ENCODE measurements around the gene PAK1IP1. TPM values are rescaled to one million over a fixed set of nuclear protein-coding genes. Genes with fewer than 3 reads are reported as not detected.

Gene PAK1IP1
- total RNA-seq, 1 experiment from 2014 or later: 25.9 TPM

DNA sequence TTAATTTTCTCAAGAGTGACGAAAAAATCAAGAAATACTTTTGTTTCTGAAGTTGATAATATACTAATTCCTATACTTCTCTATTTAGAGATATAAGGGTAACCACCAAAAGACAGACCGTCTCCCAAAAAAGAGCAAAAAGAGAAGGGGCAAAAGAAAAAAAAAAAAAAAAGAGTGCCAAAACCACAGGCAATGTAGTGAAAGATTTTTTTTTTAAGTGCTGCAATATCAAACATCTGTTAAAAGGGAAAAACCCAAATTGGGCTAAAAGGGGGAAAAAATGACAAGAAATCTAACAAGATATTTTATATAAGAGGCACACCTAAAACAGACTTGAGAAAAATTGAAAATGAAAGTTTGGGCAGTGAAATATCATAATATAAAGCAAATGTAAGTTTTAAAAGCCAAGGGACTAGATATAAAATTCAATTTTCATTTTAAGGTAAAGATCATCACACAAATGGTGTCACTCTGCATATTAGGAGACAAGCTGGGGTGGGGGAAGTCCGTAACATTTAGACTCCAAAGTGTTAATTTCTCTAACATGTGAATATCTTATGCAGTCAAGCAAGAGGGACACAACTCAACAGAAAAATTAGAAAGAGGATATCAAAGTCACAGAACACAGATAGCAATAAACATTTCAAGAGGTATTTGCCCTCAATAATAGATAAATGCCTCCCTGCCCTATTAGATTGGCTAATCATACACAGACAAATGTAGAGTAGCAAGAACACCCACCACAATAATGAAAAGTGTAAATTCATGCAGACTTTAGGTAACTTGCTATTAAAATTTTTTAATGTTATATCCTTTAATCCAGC lies 9.5 kb upstream of the PAK1IP1 start:
- CTCF ChIA-PET: no interaction called here
- BruUV-seq (replicated peaks): no TSS peak
- no peaks in the 10 kb centered on the region for H3K36me3 ChIP-seq (ENCODE audit: control insufficient read depth, insufficient read depth, low read length)
- H3K9me3 ChIP-seq: no peaks in the 10 kb centered on the region
- intact Hi-C loops (cut with micrococcal nuclease; ENCODE audit: unreplicated experiment): no loop called here
- Mint-ChIP-seq H3K4me1 (ENCODE audit: low read depth, unreplicated experiment) (peaks cover 25% of the 10 kb centered on the region), H3K36me3 (ENCODE audit: insufficient read depth, unreplicated experiment) (no peaks in the 10 kb centered on the region), H3K9me3 (ENCODE audit: unreplicated experiment) (peaks cover 10% of the 10 kb centered on the region), H3K4me3 (ENCODE audit: unreplicated experiment) (no peak overlapping the region), H3K27ac (ENCODE audit: unreplicated experiment) (no peak overlapping the region), H3K27me3 (ENCODE audit: insufficient read depth, unreplicated experiment) (no peaks in the 10 kb centered on the region)
- H3K4me3 ChIP-seq (ENCODE audit: low read depth, low read length): no peak overlapping the region
- no peak for DNase-seq
- H3K4me1 ChIP-seq: peaks cover 13% of the 10 kb centered on the region
- TF ChIP-seq, protein P1, sequence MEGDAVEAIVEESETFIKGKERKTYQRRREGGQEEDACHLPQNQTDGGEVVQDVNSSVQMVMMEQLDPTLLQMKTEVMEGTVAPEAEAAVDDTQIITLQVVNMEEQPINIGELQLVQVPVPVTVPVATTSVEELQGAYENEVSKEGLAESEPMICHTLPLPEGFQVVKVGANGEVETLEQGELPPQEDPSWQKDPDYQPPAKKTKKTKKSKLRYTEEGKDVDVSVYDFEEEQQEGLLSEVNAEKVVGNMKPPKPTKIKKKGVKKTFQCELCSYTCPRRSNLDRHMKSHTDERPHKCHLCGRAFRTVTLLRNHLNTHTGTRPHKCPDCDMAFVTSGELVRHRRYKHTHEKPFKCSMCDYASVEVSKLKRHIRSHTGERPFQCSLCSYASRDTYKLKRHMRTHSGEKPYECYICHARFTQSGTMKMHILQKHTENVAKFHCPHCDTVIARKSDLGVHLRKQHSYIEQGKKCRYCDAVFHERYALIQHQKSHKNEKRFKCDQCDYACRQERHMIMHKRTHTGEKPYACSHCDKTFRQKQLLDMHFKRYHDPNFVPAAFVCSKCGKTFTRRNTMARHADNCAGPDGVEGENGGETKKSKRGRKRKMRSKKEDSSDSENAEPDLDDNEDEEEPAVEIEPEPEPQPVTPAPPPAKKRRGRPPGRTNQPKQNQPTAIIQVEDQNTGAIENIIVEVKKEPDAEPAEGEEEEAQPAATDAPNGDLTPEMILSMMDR (IDR thresholded peaks at IDR 0.05; ENCODE audit: insufficient read depth in 1 of 2, low read depth in 1 of 2, low read length in 1 of 2, severe bottlenecking in 1 of 2, unreplicated experiment in 1 of 2): no peak
- POLR2A ChIA-PET: no interaction called here
- no peaks in the 10 kb centered on the region for H3K27me3 ChIP-seq (replicated peaks; ENCODE audit: control insufficient read depth, insufficient read depth, low read length)

DNA sequence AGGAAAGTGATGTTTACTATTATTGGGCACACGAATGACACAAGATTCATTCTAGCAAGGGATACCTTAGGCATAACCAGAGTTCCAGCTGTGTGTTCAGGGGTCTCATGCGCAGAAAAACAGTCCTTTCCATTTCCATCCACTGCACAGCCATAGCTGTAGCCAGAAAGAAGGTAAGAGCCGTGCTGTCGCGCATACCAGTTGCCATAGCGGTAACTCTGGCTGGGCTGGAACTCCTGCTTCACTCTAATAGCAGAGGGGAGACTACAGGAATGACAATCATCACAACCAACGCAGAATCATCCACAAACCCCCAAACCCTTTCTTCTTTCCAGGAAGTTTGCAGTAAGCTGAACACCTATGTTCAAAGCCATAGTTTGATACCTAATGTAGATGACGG lies 7.9 kb upstream of the PAK1IP1 start:
- Histone ChIP-seq H3K9me3 (no peaks in the 10 kb centered on the region), H3K27me3 (replicated peaks; ENCODE audit: control insufficient read depth, insufficient read depth, low read length) (no peaks in the 10 kb centered on the region), H3K4me1 (peaks cover 12% of the 10 kb centered on the region), H3K4me3 (ENCODE audit: low read depth, low read length) (no peak overlapping the region), H3K36me3 (ENCODE audit: control insufficient read depth, insufficient read depth, low read length) (no peaks in the 10 kb centered on the region)
- CTCF ChIA-PET: no interaction called here
- Mint-ChIP-seq H3K9me3 (ENCODE audit: unreplicated experiment) (no peaks in the 10 kb centered on the region), H3K4me3 (ENCODE audit: unreplicated experiment) (no peak overlapping the region), H3K27me3 (ENCODE audit: insufficient read depth, unreplicated experiment) (no peaks in the 10 kb centered on the region), H3K27ac (ENCODE audit: unreplicated experiment) (no peak overlapping the region), H3K4me1 (ENCODE audit: low read depth, unreplicated experiment) (peaks cover 16% of the 10 kb centered on the region), H3K36me3 (ENCODE audit: insufficient read depth, unreplicated experiment) (no peaks in the 10 kb centered on the region)
- no TSS peak for BruUV-seq (replicated peaks)
- intact Hi-C loops (cut with micrococcal nuclease; ENCODE audit: unreplicated experiment): no loop called here
- TF ChIP-seq, protein P1 (IDR thresholded peaks at IDR 0.05; ENCODE audit: insufficient read depth in 1 of 2, low read depth in 1 of 2, low read length in 1 of 2, severe bottlenecking in 1 of 2, unreplicated experiment in 1 of 2): no peak
- DNase-seq: no peak
- POLR2A ChIA-PET: no interaction called here

DNA sequence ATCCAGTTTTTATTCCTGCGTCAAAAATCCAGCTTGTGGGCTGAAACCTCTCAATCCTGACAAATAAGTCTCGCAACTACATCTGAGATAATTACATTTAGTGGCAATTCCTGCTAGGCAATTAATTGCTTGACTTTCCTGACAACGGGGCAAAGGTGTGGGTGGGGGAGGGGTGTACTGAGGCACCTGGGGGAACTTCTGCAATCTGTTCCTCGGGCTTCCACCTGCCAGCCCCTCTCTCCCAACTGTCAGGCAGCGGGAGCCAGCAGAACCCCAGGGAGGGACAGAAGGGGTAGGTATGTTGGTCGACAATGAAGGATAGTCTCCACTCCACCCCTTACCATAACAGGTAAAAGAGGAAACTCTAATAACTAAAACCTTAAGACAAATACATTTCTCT lies 7.2 kb upstream of the PAK1IP1 start:
- no peaks in the 10 kb centered on the region for H3K36me3 ChIP-seq (ENCODE audit: control insufficient read depth, insufficient read depth, low read length)
- H3K9me3 Mint-ChIP-seq (ENCODE audit: unreplicated experiment): no peaks in the 10 kb centered on the region
- BruUV-seq (replicated peaks): no TSS peak
- no peaks in the 10 kb centered on the region for H3K27me3 Mint-ChIP-seq (ENCODE audit: insufficient read depth, unreplicated experiment)
- intact Hi-C loops (cut with micrococcal nuclease; ENCODE audit: unreplicated experiment): no loop called here
- no peaks in the 10 kb centered on the region for H3K27me3 ChIP-seq (replicated peaks; ENCODE audit: control insufficient read depth, insufficient read depth, low read length)
- ChIA-PET POLR2A (no interaction called here), CTCF (no interaction called here)
- DNase-seq: no peak
- peaks cover 10% of the 10 kb centered on the region for H3K4me1 Mint-ChIP-seq (ENCODE audit: low read depth, unreplicated experiment)
- no peaks in the 10 kb centered on the region for H3K9me3 ChIP-seq
- no peak overlapping the region for H3K27ac Mint-ChIP-seq (ENCODE audit: unreplicated experiment)
- H3K36me3 Mint-ChIP-seq (ENCODE audit: insufficient read depth, unreplicated experiment): no peaks in the 10 kb centered on the region
- no peak overlapping the region for H3K4me3 ChIP-seq (ENCODE audit: low read depth, low read length)
- TF ChIP-seq, protein P1 (IDR thresholded peaks at IDR 0.05; ENCODE audit: insufficient read depth in 1 of 2, low read depth in 1 of 2, low read length in 1 of 2, severe bottlenecking in 1 of 2, unreplicated experiment in 1 of 2): no peak
- H3K4me3 Mint-ChIP-seq (ENCODE audit: unreplicated experiment): no peak overlapping the region
- H3K4me1 ChIP-seq: peaks cover 5% of the 10 kb centered on the region
